ENCODE measurements around the gene CREB1.

GRCh38 chr2:207503234-207503633 lies 26.5 kb upstream of the CREB1 start:
- TF ChIP-seq CTCF (IDR thresholded peaks at IDR 0.05) (no peak), EZH2 (IDR thresholded peaks at IDR 0.05) (no peak)

Data from neural progenitor cell (in vitro differentiated cells).